GM12891 (cell line): ENCODE measurements around the gene NEDD4L.

Experiments used
- POLR2A ChIP-seq: IDR thresholded peaks from 2 replicates; pipeline ENCODE4 v1.6.1; 2011; ENCODE audit warnings: low read depth, low read length, control low read depth
- POLR2AphosphoS5 ChIP-seq: IDR thresholded peaks from 2 replicates; pipeline ENCODE4 v1.6.1; 2011; ENCODE audit warnings: low read depth, low read length, control low read depth
- TAF1 ChIP-seq: IDR thresholded peaks from 2 replicates; pipeline ENCODE4 v1.6.1; 2011; ENCODE audit warnings: low read depth, low read length, control low read depth

DNA sequence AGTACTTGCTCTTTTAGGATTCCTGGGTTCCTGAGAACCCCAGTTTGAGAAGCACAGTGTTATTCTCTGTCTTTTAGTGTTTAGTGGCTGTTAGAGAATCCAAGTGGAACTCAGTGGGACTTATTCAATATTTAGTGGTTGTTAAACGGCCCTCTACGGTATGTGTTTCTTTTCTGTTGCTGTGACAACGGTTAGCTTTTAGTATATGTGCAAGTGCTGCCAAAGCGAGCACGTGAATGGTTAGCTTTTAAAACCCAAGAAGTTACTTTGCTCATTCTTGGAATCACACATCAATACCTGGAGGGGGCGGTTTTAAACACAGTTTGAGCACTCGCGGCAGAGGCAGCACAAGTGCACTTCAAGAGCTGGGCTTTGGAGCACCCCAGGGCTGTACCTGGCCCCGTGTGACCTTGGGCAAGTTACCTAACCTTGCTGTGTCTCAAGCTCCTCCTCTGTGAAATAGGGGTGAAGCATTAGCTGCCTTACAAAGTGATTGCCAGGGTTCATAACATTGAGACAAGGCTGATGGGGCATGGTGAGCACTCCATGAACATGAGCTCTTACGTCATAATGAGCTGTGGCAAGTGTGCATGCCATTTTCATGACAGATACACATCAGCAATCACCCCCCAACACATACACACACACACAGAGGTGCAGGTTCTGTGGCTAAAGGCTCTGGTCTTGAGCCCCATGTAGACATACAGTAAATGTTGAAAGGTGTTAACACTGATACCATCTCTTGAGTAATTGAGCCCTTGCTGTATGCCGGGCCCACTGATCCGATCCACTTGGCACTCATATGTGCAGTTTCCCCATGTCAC lies 350.8 kb downstream of the NEDD4L start:
- TF ChIP-seq POLR2AphosphoS5 (no peak), POLR2A (no peak), TAF1 (no peak)
